CD8-positive, alpha-beta memory T cell (primary cell): ENCODE data around the gene MED13L. TPM values are rescaled to one million over a fixed set of nuclear protein-coding genes. Genes with fewer than 3 reads are reported as not detected.

Experiments
- CTCF ChIA-PET: fragments of 350-600 bp; sonication (Branson Sonifier 250); formaldehyde crosslinking; loops from one replicate; lab custom pipeline; 2021; ENCODE audit warnings: antibody characterized with exemption; lab: Charles Lee
- POLR2A ChIA-PET: fragments of 350-600 bp; sonication (Branson Sonifier 250); formaldehyde crosslinking; loops from one replicate; lab custom pipeline; 2021; ENCODE audit warnings: antibody characterized with exemption; lab: Charles Lee
- DNase-seq, 5 donors: peaks; one replicate each; pipeline versions ENCODE4 v3.0.0 to v3.0.0-alpha.2; 2020 to 2022; ENCODE audit warnings: mixed read lengths in 1 of 5
- H3K27ac ChIP-seq: one replicate; pipeline ENCODE4 v1.7.0; 2013; ENCODE audit warnings: low read depth, mild to moderate bottlenecking, low read length, moderate library complexity
- H3K27me3 ChIP-seq: 2 replicates; pipeline ENCODE4 v1.7.0; 2013; ENCODE audit warnings: low read length, mild to moderate bottlenecking; ENCODE audit not compliant: insufficient read depth, poor library complexity, severe bottlenecking
- H3K36me3 ChIP-seq: 2 replicates; pipeline ENCODE4 v1.7.0; 2013; ENCODE audit warnings: mild to moderate bottlenecking, low read length, moderate library complexity; ENCODE audit not compliant: insufficient read depth
- H3K4me1 ChIP-seq: 2 replicates; pipeline ENCODE4 v1.7.0; 2013; ENCODE audit warnings: mild to moderate bottlenecking, low read length, moderate library complexity; ENCODE audit not compliant: insufficient read depth
- H3K4me3 ChIP-seq: 2 replicates; pipeline ENCODE4 v1.7.0; 2013; ENCODE audit warnings: mild to moderate bottlenecking, low read length
- H3K9me3 ChIP-seq: 2 replicates; pipeline ENCODE4 v1.7.0; 2013; ENCODE audit warnings: mild to moderate bottlenecking, low read length
- H3K27ac Mint-ChIP-seq, 8 donors: one replicate each; pipeline ENCODE4 v1.8.0; 2020 to 2021; ENCODE audit warnings: mixed read lengths in 8 of 8, mild to moderate bottlenecking in 6 of 8, inconsistent platforms in 3 of 8, moderate library complexity in 3 of 8
- H3K27me3 Mint-ChIP-seq, 2 donors: one replicate each; pipeline ENCODE4 v1.8.0; 2020 to 2021; ENCODE audit warnings: mixed read lengths in 2 of 2, mild to moderate bottlenecking in 1 of 2, moderate library complexity in 1 of 2
- H3K36me3 Mint-ChIP-seq, 3 donors: one replicate each; pipeline ENCODE4 v1.8.0; 2020 to 2021; ENCODE audit warnings: mixed read lengths in 3 of 3, inconsistent platforms in 1 of 3, mild to moderate bottlenecking in 1 of 3
- H3K4me1 Mint-ChIP-seq, 3 donors: one replicate each; pipeline ENCODE4 v1.8.0; 2020 to 2021; ENCODE audit warnings: mixed read lengths in 3 of 3, inconsistent platforms in 1 of 3, mild to moderate bottlenecking in 1 of 3
- H3K4me3 Mint-ChIP-seq, 7 donors: one replicate each; pipeline ENCODE4 v1.8.0; 2020 to 2021; ENCODE audit warnings: mixed read lengths in 7 of 7, mild to moderate bottlenecking in 6 of 7, moderate library complexity in 4 of 7, inconsistent platforms in 2 of 7
- H3K9me3 Mint-ChIP-seq, 5 donors: one replicate each; pipeline ENCODE4 v1.8.0; 2020 to 2022; ENCODE audit warnings: mixed read lengths in 5 of 5, mild to moderate bottlenecking in 3 of 5, moderate library complexity in 2 of 5, inconsistent platforms in 1 of 5
- polyA plus RNA-seq: library from polyadenylated mRNA; unstranded; fragments of 300-500 nt; fragmentation: Illumina TruSeq; gene quantifications from one replicate; pipeline ENCODE4 v1.2.3, GENCODE V29; 2021
- total RNA-seq, 2 experiments: library from RNA; stranded (reverse); gene quantifications; one replicate each; pipeline ENCODE4 v1.2.3, GENCODE V29; 2021

MED13L gene
- total and polyA plus RNA-seq, 3 experiments from 2014 or later: 6.6 to 53.4 (median 49.7) TPM

DNA sequence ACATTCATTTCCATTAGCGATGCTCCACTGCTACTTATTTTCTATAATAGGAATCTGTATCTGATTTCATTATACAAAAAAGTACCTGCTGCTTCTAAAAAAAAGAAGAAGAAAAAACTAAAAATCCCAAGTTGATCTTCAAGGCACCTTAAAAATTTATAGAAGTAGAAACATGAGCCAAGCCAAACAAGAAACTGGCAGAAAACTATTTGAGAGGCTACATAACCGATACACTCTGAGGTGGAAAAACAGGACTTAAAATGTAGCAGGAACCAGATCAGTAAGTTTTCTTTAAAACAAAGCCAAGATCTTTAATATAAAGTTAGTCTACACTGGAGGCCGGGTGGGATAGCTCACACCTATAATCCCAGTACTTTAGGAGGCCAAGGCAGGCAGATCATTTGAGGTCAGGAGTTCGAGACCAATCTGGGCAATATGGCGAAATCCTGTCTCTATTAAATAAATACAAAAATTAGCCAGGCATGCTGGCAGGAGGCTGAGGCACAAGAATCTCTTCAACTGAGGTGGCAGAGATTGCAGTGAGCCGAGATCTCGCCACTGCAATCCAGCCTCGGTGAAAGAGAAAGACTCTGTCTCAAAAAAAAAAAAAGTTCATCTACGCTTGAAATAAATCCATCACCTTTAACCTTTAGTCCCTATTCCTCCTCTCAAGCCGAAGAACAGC is 278.6 kb downstream of the MED13L start:
- POLR2A ChIA-PET: no interaction called here
- H3K27ac Mint-ChIP-seq: peak overlapping the region in 1 of 8 donors; percentile 32

DNA sequence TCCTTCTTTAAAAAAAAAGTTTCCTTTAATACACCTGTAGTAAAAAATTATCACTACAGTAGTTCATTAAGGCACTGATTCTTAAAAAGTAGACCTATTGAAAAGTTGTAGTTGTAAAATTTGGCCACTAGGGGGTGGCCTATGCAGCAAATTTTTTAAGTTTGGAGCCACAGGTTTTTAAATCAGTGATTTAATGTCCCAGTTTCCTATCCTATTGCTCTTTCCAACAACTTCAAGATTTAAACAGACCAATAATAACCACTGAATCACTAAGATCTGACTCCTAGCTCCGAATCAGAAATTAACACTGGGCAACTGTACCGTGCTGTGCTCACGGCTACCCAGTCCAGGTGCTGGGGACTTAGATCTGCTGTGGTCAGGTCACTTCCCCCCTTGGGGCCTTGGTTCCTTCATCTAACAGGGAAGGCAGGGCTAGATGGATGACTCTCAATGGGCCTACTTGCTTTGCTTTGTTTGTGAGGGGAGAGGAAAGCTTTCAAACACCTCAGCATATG is 279.3 kb downstream of the MED13L start:
- no peaks in the 10 kb centered on the region for H3K4me1 ChIP-seq
- no peaks in the 10 kb centered on the region for H3K27me3 Mint-ChIP-seq
- H3K27ac ChIP-seq: no peak overlapping the region
- no peaks in the 10 kb centered on the region for H3K27me3 ChIP-seq
- peaks cover 4 to 64% (median 20%) of the 10 kb centered on the region in 3 donors for H3K36me3 Mint-ChIP-seq
- H3K9me3 ChIP-seq: no peaks in the 10 kb centered on the region
- H3K4me3 ChIP-seq: no peak overlapping the region
- ChIA-PET POLR2A (no interaction called here), CTCF (interaction anchor here (0.7 to 1.7 kb wide), 9 partner anchors 9 to 711 kb away, joined by 3 to 12 read pairs (median 4); no protein-coding TSS in a partner anchor)
- H3K27ac Mint-ChIP-seq: peak overlapping the region in 1 of 8 donors; percentile 4
- DNase-seq: peak in 2 of 5 donors; percentile 12 to 31
- no peaks in the 10 kb centered on the region for H3K9me3 Mint-ChIP-seq
- H3K4me3 Mint-ChIP-seq: no peak overlapping the region
- H3K36me3 ChIP-seq: peaks cover 19% of the 10 kb centered on the region
- H3K4me1 Mint-ChIP-seq: peaks cover 0 to 7% (median 0%) of the 10 kb centered on the region in 3 donors

More for the DNA sequence above, 278.6 kb downstream of the MED13L start:
- no peaks in the 10 kb centered on the region for H3K4me1 ChIP-seq
- CTCF ChIA-PET: interaction anchor here (0.8 to 1.7 kb wide), 5 partner anchors 10 to 710 kb away, joined by 3 to 10 read pairs (median 3); no protein-coding TSS in a partner anchor
- DNase-seq: no peak
- Mint-ChIP-seq H3K27me3 (no peaks in the 10 kb centered on the region), H3K36me3 (peaks cover 0 to 61% (median 15%) of the 10 kb centered on the region in 3 donors), H3K4me3 (no peak overlapping the region), H3K9me3 (no peaks in the 10 kb centered on the region), H3K4me1 (peaks cover 0 to 7% (median 0%) of the 10 kb centered on the region in 3 donors)
- H3K4me3 ChIP-seq: no peak overlapping the region
- no peaks in the 10 kb centered on the region for H3K27me3 ChIP-seq
- H3K36me3 ChIP-seq: peaks cover 14% of the 10 kb centered on the region
- H3K9me3 ChIP-seq: no peaks in the 10 kb centered on the region
- no peak overlapping the region for H3K27ac ChIP-seq

DNA sequence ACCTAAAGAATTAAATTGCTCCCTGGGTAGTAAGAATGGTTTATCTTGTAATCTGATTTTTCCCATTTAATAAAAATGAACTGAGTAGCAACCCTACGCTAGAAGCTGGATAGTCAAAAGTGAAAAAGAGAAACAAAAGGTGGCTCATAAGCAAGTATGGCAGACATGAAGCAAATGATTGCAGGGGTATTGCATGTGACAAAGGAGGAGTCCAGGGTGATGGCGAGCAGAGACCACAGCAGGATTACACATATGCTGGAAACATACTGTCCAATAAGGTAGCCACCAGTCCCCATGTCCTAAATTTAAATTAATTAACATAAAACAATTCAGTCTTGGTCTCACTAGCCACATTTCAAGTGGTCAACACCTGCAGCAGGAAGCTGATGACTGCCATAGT is 283.8 kb downstream of the MED13L start:
- CTCF ChIA-PET: interaction anchor here (0.9 to 1.0 kb wide), 2 partner anchors 248 to 715 kb away, joined by 3 read pairs; no protein-coding TSS in a partner anchor

DNA sequence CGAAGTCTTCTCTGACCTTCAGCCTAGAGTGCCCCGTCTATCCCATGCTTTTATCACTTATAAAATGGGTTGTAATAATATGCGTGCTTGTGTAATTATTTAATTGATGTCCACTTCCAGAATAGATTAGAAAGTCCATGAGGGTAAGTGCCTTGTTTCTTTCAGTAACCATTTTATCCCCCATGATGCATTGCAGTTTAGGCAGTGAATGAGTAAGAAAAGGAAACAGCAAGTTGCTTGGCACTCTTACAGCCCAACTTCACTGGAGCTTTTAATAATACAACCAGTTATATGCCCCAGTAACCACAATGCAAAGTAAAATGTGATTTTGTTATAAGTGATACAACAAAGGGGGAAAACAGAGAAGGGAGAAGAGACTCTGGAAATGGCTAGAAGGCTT is 287.3 kb downstream of the MED13L start:
- Mint-ChIP-seq H3K27ac (peak overlapping the region in 2 of 8 donors; percentile 26 to 51), H3K4me1 (peaks cover 22 to 33% (median 30%) of the 10 kb centered on the region in 3 donors), H3K36me3 (peaks cover 8 to 88% (median 42%) of the 10 kb centered on the region in 3 donors), H3K27me3 (peaks cover 0 to 1% of the 10 kb centered on the region in 2 donors), H3K4me3 (no peak overlapping the region), H3K9me3 (no peaks in the 10 kb centered on the region)
- Histone ChIP-seq H3K4me3 (no peak overlapping the region), H3K4me1 (no peaks in the 10 kb centered on the region), H3K27me3 (no peaks in the 10 kb centered on the region), H3K27ac (no peak overlapping the region), H3K9me3 (no peaks in the 10 kb centered on the region), H3K36me3 (peaks cover 26% of the 10 kb centered on the region)
- POLR2A ChIA-PET: no interaction called here
- no peak for DNase-seq
- CTCF ChIA-PET: interaction anchor here (1.3 kb wide), 1 partner anchor 13 kb away, joined by 3 read pairs; no protein-coding TSS in a partner anchor

More for the DNA sequence above, 283.8 kb downstream of the MED13L start:
- Mint-ChIP-seq H3K4me3 (no peak overlapping the region), H3K4me1 (peaks cover 16 to 23% (median 23%) of the 10 kb centered on the region in 3 donors), H3K36me3 (peaks cover 8 to 77% (median 35%) of the 10 kb centered on the region in 3 donors), H3K9me3 (no peaks in the 10 kb centered on the region), H3K27ac (peak overlapping the region in 1 of 8 donors; percentile 91), H3K27me3 (peaks cover 0 to 1% of the 10 kb centered on the region in 2 donors)
- no peaks in the 10 kb centered on the region for H3K4me1 ChIP-seq
- POLR2A ChIA-PET: no interaction called here
- no peak overlapping the region for H3K27ac ChIP-seq
- H3K27me3 ChIP-seq: no peaks in the 10 kb centered on the region
- H3K4me3 ChIP-seq: no peak overlapping the region
- no peaks in the 10 kb centered on the region for H3K9me3 ChIP-seq
- DNase-seq: no peak
- H3K36me3 ChIP-seq: peaks cover 28% of the 10 kb centered on the region

DNA sequence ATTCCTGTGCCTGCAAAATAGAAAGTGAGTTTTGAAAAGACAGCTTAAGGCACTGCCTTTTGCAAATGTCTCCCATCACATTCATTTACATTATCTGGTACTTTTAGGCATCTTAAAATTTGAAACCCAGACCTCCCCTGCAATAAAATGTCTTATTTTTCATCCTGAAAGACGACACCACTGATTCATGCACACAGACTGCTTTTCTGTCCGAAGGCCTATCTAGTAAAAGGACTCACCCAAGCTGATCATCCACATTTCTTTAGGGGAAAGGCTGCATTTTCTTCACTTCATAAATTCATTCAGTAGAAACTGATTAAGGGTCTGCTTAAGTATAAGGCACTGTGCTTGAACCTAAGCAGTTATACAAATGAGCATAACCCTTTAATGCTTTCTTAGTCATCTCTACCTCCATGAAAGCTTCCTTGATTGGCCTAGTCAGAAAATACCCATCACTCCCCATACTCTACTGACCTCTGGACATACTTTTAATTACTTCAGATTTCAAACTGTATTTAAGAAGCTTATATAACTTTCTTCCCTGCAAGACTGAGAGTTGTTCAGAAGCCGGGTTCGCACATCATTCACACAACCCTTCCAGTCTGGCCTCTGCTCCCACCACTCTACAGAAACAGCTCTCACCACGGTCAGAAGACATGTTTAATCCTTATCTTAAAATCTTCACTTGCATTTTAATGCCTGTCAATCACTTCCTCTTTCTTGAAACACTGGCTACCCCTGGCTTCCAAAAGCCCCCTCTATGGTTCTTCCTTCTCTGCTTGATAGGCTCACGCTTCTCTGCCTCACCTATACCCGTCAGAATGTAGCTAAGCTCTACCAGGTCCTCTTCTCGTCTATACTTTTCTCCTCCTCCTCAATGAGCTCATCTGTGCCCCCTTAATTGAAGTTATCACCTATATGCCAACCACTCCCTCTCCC is 288.6 kb downstream of the MED13L start:
- Histone ChIP-seq H3K27me3 (no peaks in the 10 kb centered on the region), H3K27ac (no peak overlapping the region), H3K4me1 (no peaks in the 10 kb centered on the region), H3K4me3 (no peak overlapping the region), H3K36me3 (peaks cover 26% of the 10 kb centered on the region), H3K9me3 (no peaks in the 10 kb centered on the region)
- DNase-seq: no peak
- CTCF ChIA-PET: interaction anchor here (1.0 to 1.2 kb wide), 2 partner anchors 9 kb away, joined by 4 to 5 read pairs; no protein-coding TSS in a partner anchor
- Mint-ChIP-seq H3K27ac (peak overlapping the region in 6 of 8 donors; percentile 17 to 59 (median 34)), H3K27me3 (peaks cover 0 to 1% of the 10 kb centered on the region in 2 donors), H3K4me3 (no peak overlapping the region), H3K4me1 (peaks cover 22 to 33% (median 30%) of the 10 kb centered on the region in 3 donors), H3K36me3 (peaks cover 11 to 84% (median 40%) of the 10 kb centered on the region in 3 donors), H3K9me3 (no peaks in the 10 kb centered on the region)
- POLR2A ChIA-PET: no interaction called here

DNA sequence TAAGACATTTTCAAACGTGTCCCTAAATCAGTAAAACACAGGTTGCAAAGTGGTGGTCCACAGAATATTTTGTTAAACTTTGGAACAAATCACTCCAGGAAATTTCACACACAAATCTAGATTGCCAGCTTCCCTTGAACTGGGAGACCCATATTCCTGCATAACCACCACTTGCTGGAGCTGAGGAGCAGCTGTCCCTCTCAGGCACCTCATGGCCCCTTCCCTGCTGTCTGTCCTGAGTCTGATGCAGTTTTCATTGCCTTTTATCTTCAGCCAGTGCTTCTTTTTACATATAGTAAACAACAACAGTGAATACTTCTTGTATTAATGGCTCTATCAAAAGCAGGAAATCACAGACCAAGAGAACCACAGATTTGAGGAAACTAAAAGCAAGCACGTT is 289.3 kb downstream of the MED13L start:
- H3K9me3 Mint-ChIP-seq: no peaks in the 10 kb centered on the region
- POLR2A ChIA-PET: no interaction called here
- peaks cover 22 to 33% (median 30%) of the 10 kb centered on the region in 3 donors for H3K4me1 Mint-ChIP-seq
- Histone ChIP-seq H3K27ac (no peak overlapping the region), H3K27me3 (no peaks in the 10 kb centered on the region), H3K36me3 (peaks cover 21% of the 10 kb centered on the region), H3K4me3 (no peak overlapping the region), H3K4me1 (no peaks in the 10 kb centered on the region), H3K9me3 (no peaks in the 10 kb centered on the region)
- no peak overlapping the region for H3K4me3 Mint-ChIP-seq
- CTCF ChIA-PET: interaction anchor here (1.2 kb wide), 1 partner anchor 9 kb away, joined by 5 read pairs; no protein-coding TSS in a partner anchor
- peak overlapping the region in 4 of 8 donors; percentile 6 to 50 (median 25) for H3K27ac Mint-ChIP-seq
- H3K27me3 Mint-ChIP-seq: peaks cover 0 to 1% of the 10 kb centered on the region in 2 donors
- peaks cover 7 to 84% (median 35%) of the 10 kb centered on the region in 3 donors for H3K36me3 Mint-ChIP-seq
- no peak for DNase-seq

DNA sequence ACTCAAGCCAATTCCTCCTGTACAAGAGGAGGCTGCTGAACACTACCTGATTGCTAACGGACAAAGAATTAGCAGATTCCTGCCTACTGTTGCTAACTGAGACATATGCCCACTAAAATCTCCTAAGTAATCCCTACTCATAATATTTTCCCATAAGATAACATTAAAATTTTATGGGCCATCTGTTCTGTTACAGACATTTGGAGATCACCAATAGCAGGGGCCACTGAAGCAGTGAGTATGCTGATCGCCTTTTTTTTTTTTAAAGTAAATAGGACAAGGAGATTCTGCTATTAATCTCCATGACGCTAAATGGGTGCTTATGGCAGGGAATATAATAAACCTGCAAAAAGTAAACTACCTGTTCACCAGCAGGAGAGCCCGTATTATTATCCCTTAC is 292.9 kb downstream of the MED13L start:
- H3K4me1 Mint-ChIP-seq: peaks cover 14 to 19% (median 16%) of the 10 kb centered on the region in 3 donors
- Histone ChIP-seq H3K27ac (no peak overlapping the region), H3K36me3 (peaks cover 20% of the 10 kb centered on the region), H3K9me3 (no peaks in the 10 kb centered on the region), H3K27me3 (no peaks in the 10 kb centered on the region), H3K4me1 (no peaks in the 10 kb centered on the region), H3K4me3 (no peak overlapping the region)
- DNase-seq: no peak
- no peak overlapping the region for H3K4me3 Mint-ChIP-seq
- H3K27ac Mint-ChIP-seq: no peak overlapping the region
- POLR2A ChIA-PET: no interaction called here
- CTCF ChIA-PET: no interaction called here
- H3K36me3 Mint-ChIP-seq: peaks cover 3 to 83% (median 32%) of the 10 kb centered on the region in 3 donors
- no peaks in the 10 kb centered on the region for H3K9me3 Mint-ChIP-seq
- H3K27me3 Mint-ChIP-seq: no peaks in the 10 kb centered on the region
